ENCODE data around the gene SLC17A4. TPM values are rescaled to one million over a fixed set of nuclear protein-coding genes. Genes with fewer than 3 reads are reported as not detected.

Gene SLC17A4
- total and polyA plus RNA-seq, 7 donors: not detected

- H3K4me3 ChIP-seq: no peak overlapping the region
- no peaks in the 10 kb centered on the region for H3K4me1 ChIP-seq
- TF ChIP-seq CTCF (IDR thresholded peaks at IDR 0.05): no peak
- no peaks in the 10 kb centered on the region for H3K9me3 ChIP-seq
- H3K27me3 ChIP-seq (ENCODE audit: insufficient read depth in 3 of 3, low read length in 2 of 3): no peaks in the 10 kb centered on the region
- intact Hi-C loops (cut with DNase I): no loop called here
- ATAC-seq (no peak), DNase-seq (no peak)
- no peak overlapping the region for H3K27ac ChIP-seq
- H3K36me3 ChIP-seq (ENCODE audit: insufficient read depth in 1 of 2, low read depth in 1 of 2): no peaks in the 10 kb centered on the region
These were observed 1.5 kb upstream of the SLC17A4 start for GRCh38 chr6:25753079-25753478.

GRCh38 chr6:25755483-25755882 lies 941 bp downstream of the SLC17A4 start:
- no peaks in the 10 kb centered on the region for H3K27me3 ChIP-seq (ENCODE audit: insufficient read depth in 3 of 3, low read length in 2 of 3)
- intact Hi-C loops (cut with DNase I): no loop called here
- no peak overlapping the region for H3K27ac ChIP-seq
- H3K36me3 ChIP-seq (ENCODE audit: insufficient read depth in 1 of 2, low read depth in 1 of 2): no peaks in the 10 kb centered on the region
- no peaks in the 10 kb centered on the region for H3K9me3 ChIP-seq
- H3K4me3 ChIP-seq: no peak overlapping the region
- TF ChIP-seq CTCF (IDR thresholded peaks at IDR 0.05): no peak
- 90 to 97% (median 96%) methylated on average over 1 of the region's 1 CpG for WGBS, 3 donors
- H3K4me1 ChIP-seq: no peaks in the 10 kb centered on the region
- no peak for DNase-seq
- ATAC-seq: no peak

- Histone ChIP-seq H3K27ac (no peak overlapping the region), H3K4me3 (no peak overlapping the region), H3K9me3 (no peaks in the 10 kb centered on the region), H3K27me3 (ENCODE audit: insufficient read depth in 3 of 3, low read length in 2 of 3) (no peaks in the 10 kb centered on the region), H3K4me1 (no peaks in the 10 kb centered on the region), H3K36me3 (ENCODE audit: insufficient read depth in 1 of 2, low read depth in 1 of 2) (no peaks in the 10 kb centered on the region)
- intact Hi-C loops (cut with DNase I): no loop called here
- TF ChIP-seq CTCF (IDR thresholded peaks at IDR 0.05): no peak
- DNase-seq: no peak
- no peak for ATAC-seq
- WGBS, 3 donors: 82 to 83% (median 82%) methylated on average over 9 of the region's 9 CpGs
These were observed 2.1 kb downstream of the SLC17A4 start for GRCh38 chr6:25756382-25757363.

GRCh38 chr6:25757936-25758642 lies 3.5 kb downstream of the SLC17A4 start:
- ATAC-seq: no peak
- 66 to 80% (median 76%) methylated on average over 6 of the region's 6 CpGs for WGBS, 3 donors
- no peaks in the 10 kb centered on the region for H3K27me3 ChIP-seq (ENCODE audit: insufficient read depth in 3 of 3, low read length in 2 of 3)

More at GRCh38 chr6:25757936-25758642, 3.5 kb downstream of the SLC17A4 start:
- no peaks in the 10 kb centered on the region for H3K4me1 ChIP-seq
- no peak overlapping the region for H3K4me3 ChIP-seq
- no peak for DNase-seq
- no peaks in the 10 kb centered on the region for H3K9me3 ChIP-seq
- intact Hi-C loops (cut with DNase I): no loop called here
- H3K27ac ChIP-seq: no peak overlapping the region
- TF ChIP-seq CTCF (IDR thresholded peaks at IDR 0.05): no peak
- no peaks in the 10 kb centered on the region for H3K36me3 ChIP-seq (ENCODE audit: insufficient read depth in 1 of 2, low read depth in 1 of 2)
